Breast epithelium (tissue), 3 donors: ENCODE measurements around the gene EPHA2.

ENCODE experiments used
- CTCF ChIP-seq, 3 donors: fragments of 450-650 bp; IDR thresholded peaks; one replicate each; pipeline ENCODE4 v1.5.1; 2016 to 2017; ENCODE audit warnings: antibody characterized with exemption in 3 of 3, mild to moderate bottlenecking in 3 of 3, moderate library complexity in 3 of 3
- POLR2A ChIP-seq: fragments of 450-650 bp; IDR thresholded peaks from one replicate; pipeline ENCODE4 v1.6.1; 2016; ENCODE audit warnings: antibody characterized with exemption, mild to moderate bottlenecking, moderate library complexity

- no peak for TF ChIP-seq POLR2A
- TF ChIP-seq CTCF (IDR thresholded peaks at IDR 0.05): no peak
These were observed 24.1 kb downstream of the EPHA2 start for GRCh38 chr1:16131636-16132324.
